SU-DHL-6 (cell line): ENCODE measurements around the gene SLC35B1.

Experiments used
- EZH2phosphoT487 ChIP-seq: fragments of 200-600 bp; sonication (generic), shearing (Covaris generic); conservative IDR thresholded peaks from 2 replicates; pipeline ENCODE4 v1.6.1; 2018; ENCODE audit warnings: mild to moderate bottlenecking, antibody characterized with exemption, low read length, moderate library complexity, mixed read lengths
- TF ChIP-seq, protein P1 (sequence below): fragments of 200-600 bp; sonication (generic); IDR thresholded peaks from one replicate; pipeline ENCODE4 v1.5.1; 2017; ENCODE audit warnings: antibody characterized with exemption, mild to moderate bottlenecking, low read length, moderate library complexity; ENCODE audit not compliant: insufficient read depth, poor library complexity, severe bottlenecking

GRCh38 chr17:49681106-49681979 is 26.4 kb downstream of the SLC35B1 start:
- TF ChIP-seq, protein P1, sequence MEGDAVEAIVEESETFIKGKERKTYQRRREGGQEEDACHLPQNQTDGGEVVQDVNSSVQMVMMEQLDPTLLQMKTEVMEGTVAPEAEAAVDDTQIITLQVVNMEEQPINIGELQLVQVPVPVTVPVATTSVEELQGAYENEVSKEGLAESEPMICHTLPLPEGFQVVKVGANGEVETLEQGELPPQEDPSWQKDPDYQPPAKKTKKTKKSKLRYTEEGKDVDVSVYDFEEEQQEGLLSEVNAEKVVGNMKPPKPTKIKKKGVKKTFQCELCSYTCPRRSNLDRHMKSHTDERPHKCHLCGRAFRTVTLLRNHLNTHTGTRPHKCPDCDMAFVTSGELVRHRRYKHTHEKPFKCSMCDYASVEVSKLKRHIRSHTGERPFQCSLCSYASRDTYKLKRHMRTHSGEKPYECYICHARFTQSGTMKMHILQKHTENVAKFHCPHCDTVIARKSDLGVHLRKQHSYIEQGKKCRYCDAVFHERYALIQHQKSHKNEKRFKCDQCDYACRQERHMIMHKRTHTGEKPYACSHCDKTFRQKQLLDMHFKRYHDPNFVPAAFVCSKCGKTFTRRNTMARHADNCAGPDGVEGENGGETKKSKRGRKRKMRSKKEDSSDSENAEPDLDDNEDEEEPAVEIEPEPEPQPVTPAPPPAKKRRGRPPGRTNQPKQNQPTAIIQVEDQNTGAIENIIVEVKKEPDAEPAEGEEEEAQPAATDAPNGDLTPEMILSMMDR = no peak
- no peak for TF ChIP-seq EZH2phosphoT487
